GM13977 (cell line): Measurements from ENCODE around the gene ACER3.
"Not testable (repeated sequence)": the region's sequence is repeated elsewhere in the genome, so short reads cannot be mapped to it uniquely, and the experiment has no call there.

ENCODE experiments used
- DNase-seq: peaks from one replicate; pipeline ENCODE4 v3.0.0; 2012; ENCODE audit warnings: low spot score
- in situ Hi-C: fragments of 300-500 bp; cut with MboI; formaldehyde crosslinking; loops from one replicate; pipeline ENCODE4 v1.12.0; 2022; ENCODE audit warnings: low sequenced_read_pairs, low pct_unique_long_range_greater_than_20kb, mixed read lengths, inconsistent platforms; ENCODE audit not compliant: unreplicated experiment
- TF ChIP-seq, protein P1 (sequence below): IDR thresholded peaks from 2 replicates; pipeline ENCODE4 v1.5.1; 2012; ENCODE audit warnings: mild to moderate bottlenecking, control low read depth; ENCODE audit not compliant: insufficient read depth; ENCODE audit errors: extremely low read depth, missing control alignments

Gene ACER3

DNA sequence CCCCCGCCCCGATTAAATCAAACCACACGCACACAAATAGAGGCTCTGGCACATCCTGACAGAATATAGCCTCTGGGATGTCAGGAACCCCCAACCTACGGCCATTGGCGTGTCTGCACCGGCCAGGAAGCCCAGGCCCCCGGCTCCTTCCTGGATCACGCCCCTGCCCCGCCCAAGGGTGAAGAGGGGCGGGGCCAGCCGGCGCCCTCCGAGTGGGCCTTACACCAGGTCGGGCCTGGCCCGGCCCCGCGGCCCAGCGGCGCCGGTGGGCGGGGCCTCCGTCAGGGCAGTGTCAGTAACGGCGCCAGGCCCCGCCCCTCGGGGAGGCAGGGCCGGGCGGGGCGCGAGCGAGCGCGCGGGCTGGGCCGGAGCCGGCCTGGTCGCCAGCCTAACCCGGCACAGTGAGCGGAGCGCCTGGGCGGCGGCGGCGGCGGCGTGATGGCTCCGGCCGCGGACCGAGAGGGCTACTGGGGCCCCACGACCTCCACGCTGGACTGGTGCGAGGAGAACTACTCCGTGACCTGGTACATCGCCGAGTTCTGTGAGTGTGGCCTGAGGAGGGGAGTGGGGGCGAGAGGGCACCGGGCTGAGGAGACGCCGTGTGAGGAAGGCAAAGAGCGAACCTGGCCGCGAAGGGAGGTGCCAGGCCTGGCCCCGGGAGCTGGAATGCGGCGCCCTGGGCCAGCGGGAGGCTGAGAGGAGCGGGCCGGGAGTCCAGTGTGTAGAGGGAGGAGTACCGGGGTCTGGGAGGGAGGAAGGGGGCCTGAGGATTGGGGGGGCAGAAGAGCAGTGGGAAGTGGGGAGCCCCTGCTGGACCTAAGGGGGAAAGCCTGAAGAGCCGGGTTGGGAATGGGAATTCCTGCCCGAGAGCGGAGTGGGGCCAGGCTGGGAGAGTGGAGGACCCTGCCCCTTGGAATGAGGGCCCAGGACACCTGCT lies at the start of gene ACER3:
TSS of gene ACER3 (plus strand) at position 380 of the 937 bp plus-strand sequence. CDS start at position 439, 59 bp downstream.
- TF ChIP-seq, protein P1, sequence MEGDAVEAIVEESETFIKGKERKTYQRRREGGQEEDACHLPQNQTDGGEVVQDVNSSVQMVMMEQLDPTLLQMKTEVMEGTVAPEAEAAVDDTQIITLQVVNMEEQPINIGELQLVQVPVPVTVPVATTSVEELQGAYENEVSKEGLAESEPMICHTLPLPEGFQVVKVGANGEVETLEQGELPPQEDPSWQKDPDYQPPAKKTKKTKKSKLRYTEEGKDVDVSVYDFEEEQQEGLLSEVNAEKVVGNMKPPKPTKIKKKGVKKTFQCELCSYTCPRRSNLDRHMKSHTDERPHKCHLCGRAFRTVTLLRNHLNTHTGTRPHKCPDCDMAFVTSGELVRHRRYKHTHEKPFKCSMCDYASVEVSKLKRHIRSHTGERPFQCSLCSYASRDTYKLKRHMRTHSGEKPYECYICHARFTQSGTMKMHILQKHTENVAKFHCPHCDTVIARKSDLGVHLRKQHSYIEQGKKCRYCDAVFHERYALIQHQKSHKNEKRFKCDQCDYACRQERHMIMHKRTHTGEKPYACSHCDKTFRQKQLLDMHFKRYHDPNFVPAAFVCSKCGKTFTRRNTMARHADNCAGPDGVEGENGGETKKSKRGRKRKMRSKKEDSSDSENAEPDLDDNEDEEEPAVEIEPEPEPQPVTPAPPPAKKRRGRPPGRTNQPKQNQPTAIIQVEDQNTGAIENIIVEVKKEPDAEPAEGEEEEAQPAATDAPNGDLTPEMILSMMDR = no peak
- DNase-seq = peak; percentile 99
- in situ Hi-C loops = no loop called here

- TF ChIP-seq, protein P1 = no peak
- no peak for DNase-seq
- in situ Hi-C loops = loop anchor here (25.0 kb wide), 1 partner anchor 226 kb away; the partner anchor contains the start of gene B3GNT6
These were observed 49.5 kb upstream of the ACER3 start for GRCh38 chr11:76811259-76811658.

DNA sequence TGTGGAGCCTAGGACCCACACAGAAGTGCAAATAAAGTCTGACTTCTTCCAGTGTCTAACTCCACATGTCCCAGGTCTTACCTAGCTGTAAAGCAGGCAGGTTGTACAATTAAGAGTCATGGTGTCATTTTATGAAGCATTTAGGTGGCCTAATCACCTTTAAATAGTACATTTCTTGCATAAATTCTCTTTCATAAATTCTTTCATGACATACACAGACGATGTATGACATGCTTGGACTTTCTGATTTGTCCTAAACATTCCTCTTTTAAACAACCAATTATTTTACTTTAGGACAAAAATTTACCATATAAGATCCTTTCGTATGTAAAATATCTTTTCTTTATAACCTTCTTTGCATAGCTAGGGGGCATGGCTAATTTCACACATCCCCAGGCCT lies 46.3 kb upstream of the ACER3 start:
- in situ Hi-C loops = loop anchor here (25.0 kb wide), 1 partner anchor 223 kb away; the partner anchor contains the start of gene B3GNT6

GRCh38 chr11:76815678-76816077 lies 45.0 kb upstream of the ACER3 start:
- not testable (repeated sequence) for DNase-seq
- in situ Hi-C loops = loop anchor here (25.0 kb wide), 1 partner anchor 222 kb away; the partner anchor contains the start of gene B3GNT6

More for the DNA sequence above, 46.3 kb upstream of the ACER3 start:
- DNase-seq = no peak
- TF ChIP-seq, protein P1 = no peak

GRCh38 chr11:76820184-76820566 lies 40.5 kb upstream of the ACER3 start:
- in situ Hi-C loops = loop anchor here (25.0 kb wide), 1 partner anchor 217 kb away; the partner anchor contains the start of gene B3GNT6
- DNase-seq = no peak
- TF ChIP-seq, protein P1 = no peak

DNA sequence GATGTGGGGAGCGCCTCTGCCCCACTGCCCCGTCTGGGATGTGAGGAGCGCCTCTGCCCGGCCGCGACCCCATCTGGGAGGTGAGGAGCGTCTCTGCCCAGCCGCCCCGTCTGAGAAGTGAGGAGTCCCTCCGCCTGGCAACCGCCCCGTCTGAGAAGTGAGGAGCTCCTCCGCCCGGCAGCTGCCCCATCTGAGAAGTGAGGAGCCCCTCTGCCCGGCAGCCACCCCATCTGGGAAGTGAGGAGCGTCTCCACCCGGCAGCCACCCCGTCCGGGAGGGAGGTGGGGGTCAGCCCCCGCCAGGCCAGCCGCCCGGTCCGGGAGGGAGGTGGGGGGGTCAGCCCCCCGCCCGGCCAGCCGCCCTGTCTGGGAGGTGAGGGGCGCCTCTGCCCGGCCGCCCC lies 39.3 kb upstream of the ACER3 start:
- in situ Hi-C loops = loop anchor here (25.0 kb wide), 1 partner anchor 216 kb away; the partner anchor contains the start of gene B3GNT6
- DNase-seq = not testable (repeated sequence)

GRCh38 chr11:76822406-76822805 lies 38.3 kb upstream of the ACER3 start:
- DNase-seq = no peak
- TF ChIP-seq, protein P1 = no peak
- in situ Hi-C loops = loop anchor here (25.0 kb wide), 1 partner anchor 215 kb away; the partner anchor contains the start of gene B3GNT6
